OCI-LY7 (cell line): ENCODE data around the gene SOX9.

Experiments
- EZH2phosphoT487 ChIP-seq: fragments of 200-600 bp; sonication (generic); IDR thresholded peaks from 2 replicates; pipeline ENCODE4 v1.6.1; 2018; ENCODE audit warnings: low read depth, borderline replicate concordance, mild to moderate bottlenecking, mixed run types, antibody characterized with exemption, low read length, moderate library complexity, mixed read lengths
- TF ChIP-seq, protein P1 (sequence below): fragments of 200-600 bp; sonication (generic); conservative IDR thresholded peaks from 2 replicates; pipeline ENCODE4 v1.5.1; 2014; ENCODE audit warnings: mild to moderate bottlenecking, antibody characterized with exemption, low read length, moderate library complexity, mixed read lengths

DNA sequence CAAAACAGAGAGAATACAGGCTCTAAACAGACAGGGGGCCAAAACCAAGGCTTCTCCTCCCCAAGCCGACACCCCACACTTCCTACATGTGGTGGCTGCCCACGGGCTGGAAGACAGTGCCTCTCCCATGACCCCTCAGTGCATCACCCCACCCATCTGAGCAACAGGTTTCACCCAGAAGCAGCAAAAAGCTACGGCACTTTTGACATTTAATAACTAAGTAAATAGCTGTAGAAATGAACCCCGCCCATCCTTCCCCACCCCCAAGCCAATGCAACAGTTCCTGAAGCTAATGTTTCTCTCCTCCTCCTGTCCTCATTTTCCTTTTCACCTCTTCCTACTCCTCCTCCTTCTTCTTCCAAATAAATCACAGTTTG is 9.9 kb upstream of the SOX9 start:
- TF ChIP-seq, protein P1, sequence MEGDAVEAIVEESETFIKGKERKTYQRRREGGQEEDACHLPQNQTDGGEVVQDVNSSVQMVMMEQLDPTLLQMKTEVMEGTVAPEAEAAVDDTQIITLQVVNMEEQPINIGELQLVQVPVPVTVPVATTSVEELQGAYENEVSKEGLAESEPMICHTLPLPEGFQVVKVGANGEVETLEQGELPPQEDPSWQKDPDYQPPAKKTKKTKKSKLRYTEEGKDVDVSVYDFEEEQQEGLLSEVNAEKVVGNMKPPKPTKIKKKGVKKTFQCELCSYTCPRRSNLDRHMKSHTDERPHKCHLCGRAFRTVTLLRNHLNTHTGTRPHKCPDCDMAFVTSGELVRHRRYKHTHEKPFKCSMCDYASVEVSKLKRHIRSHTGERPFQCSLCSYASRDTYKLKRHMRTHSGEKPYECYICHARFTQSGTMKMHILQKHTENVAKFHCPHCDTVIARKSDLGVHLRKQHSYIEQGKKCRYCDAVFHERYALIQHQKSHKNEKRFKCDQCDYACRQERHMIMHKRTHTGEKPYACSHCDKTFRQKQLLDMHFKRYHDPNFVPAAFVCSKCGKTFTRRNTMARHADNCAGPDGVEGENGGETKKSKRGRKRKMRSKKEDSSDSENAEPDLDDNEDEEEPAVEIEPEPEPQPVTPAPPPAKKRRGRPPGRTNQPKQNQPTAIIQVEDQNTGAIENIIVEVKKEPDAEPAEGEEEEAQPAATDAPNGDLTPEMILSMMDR = no peak
- TF ChIP-seq EZH2phosphoT487 = no peak
